ENCODE results near the gene PPM1B. TPM values are rescaled to one million over a fixed set of nuclear protein-coding genes. Genes with fewer than 3 reads are reported as not detected.

PPM1B gene
- total and polyA plus RNA-seq, 11 donors: 22.6 to 65.9 (median 48.0) TPM

DNA sequence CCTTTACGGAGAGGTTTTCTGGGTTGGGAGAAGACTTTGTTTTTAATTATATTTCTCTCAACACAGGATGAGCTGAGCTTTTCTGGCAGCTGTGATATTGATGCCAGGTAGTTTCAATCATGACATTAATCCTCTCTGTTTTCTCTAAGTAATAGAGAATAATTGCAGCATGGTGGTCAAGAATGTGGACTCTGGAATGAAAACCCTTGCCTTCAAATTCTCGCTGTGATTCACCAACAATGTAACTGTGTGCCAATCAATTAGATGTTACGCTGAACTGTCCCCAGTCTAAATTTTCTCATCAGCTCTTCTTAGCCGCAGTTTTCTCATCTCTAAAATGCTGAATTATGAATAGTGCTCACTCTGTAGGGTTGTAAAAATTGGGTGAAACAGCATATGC is 31.6 kb upstream of the PPM1B start:
- no peak for TF ChIP-seq POLR2A (IDR thresholded peaks at IDR 0.05)
- TF ChIP-seq, protein P1, sequence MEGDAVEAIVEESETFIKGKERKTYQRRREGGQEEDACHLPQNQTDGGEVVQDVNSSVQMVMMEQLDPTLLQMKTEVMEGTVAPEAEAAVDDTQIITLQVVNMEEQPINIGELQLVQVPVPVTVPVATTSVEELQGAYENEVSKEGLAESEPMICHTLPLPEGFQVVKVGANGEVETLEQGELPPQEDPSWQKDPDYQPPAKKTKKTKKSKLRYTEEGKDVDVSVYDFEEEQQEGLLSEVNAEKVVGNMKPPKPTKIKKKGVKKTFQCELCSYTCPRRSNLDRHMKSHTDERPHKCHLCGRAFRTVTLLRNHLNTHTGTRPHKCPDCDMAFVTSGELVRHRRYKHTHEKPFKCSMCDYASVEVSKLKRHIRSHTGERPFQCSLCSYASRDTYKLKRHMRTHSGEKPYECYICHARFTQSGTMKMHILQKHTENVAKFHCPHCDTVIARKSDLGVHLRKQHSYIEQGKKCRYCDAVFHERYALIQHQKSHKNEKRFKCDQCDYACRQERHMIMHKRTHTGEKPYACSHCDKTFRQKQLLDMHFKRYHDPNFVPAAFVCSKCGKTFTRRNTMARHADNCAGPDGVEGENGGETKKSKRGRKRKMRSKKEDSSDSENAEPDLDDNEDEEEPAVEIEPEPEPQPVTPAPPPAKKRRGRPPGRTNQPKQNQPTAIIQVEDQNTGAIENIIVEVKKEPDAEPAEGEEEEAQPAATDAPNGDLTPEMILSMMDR (IDR thresholded peaks at IDR 0.05): no peak
- 87 to 94% (median 91%) methylated on average over 4 of the region's 4 CpGs for WGBS, 4 donors
- ATAC-seq: no peak
- intact Hi-C loops (cut with DNase I): no loop called here
- Histone ChIP-seq H3K36me3 (no peaks in the 10 kb centered on the region), H3K27me3 (no peaks in the 10 kb centered on the region), H3K4me1 (peaks cover 0 to 4% (median 0%) of the 10 kb centered on the region in 12 donors), H3K9me3 (no peaks in the 10 kb centered on the region), H3K27ac (no peak overlapping the region), H3K4me3 (no peak overlapping the region)
- no peak for DNase-seq

DNA sequence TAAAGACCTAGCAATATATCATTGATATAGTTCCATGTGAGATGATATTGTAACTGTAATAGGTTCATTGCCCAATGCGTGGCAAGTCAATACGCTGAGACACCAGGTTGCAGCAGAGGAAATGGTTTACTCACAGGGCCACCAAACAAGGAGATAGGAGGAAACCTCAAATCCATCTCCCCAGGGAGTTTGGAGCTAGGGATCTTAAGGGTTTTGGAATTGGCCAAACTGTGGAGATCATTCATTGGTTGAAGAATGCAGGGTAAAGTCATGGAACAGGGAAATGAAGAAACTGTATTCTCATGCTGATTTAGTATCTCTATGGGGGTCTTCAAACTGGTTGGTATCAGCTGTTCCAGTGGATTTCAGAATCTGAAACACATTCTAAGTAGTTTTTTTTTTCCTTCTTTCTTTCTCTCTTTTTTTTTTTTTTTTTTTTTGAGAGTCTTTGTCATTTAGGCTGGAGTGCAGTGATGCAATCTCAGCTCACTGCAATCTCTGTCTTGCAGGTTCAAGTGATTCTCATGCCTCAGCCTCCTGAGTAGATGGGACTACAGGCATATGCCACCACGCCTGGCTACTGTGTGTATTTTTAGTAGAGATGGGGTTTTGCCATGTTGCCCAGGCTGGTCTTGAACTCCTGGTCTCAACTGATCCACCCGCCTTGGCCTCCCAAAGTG is 30.7 kb upstream of the PPM1B start:
- Histone ChIP-seq H3K27me3 (no peaks in the 10 kb centered on the region), H3K4me1 (peaks cover 0 to 4% (median 0%) of the 10 kb centered on the region in 12 donors), H3K27ac (no peak overlapping the region), H3K4me3 (no peak overlapping the region), H3K9me3 (no peaks in the 10 kb centered on the region), H3K36me3 (no peaks in the 10 kb centered on the region)
- ATAC-seq (no peak), DNase-seq (no peak)
- intact Hi-C loops (cut with DNase I): no loop called here
- TF ChIP-seq, protein P1 (IDR thresholded peaks at IDR 0.05): no peak
- TF ChIP-seq POLR2A (IDR thresholded peaks at IDR 0.05): no peak
- WGBS, 4 donors: 80 to 91% (median 82%) methylated on average over 4 of the region's 4 CpGs

- ATAC-seq: no peak
- 65 to 87% (median 83%) methylated on average over 1 of the region's 1 CpG for WGBS, 4 donors
- intact Hi-C loops (cut with DNase I): no loop called here
- Histone ChIP-seq H3K27ac (no peak overlapping the region), H3K9me3 (no peaks in the 10 kb centered on the region), H3K36me3 (no peaks in the 10 kb centered on the region), H3K27me3 (no peaks in the 10 kb centered on the region), H3K4me3 (no peak overlapping the region), H3K4me1 (peaks cover 0 to 4% (median 0%) of the 10 kb centered on the region in 12 donors)
- TF ChIP-seq POLR2A (IDR thresholded peaks at IDR 0.05): no peak
- TF ChIP-seq, protein P1 (IDR thresholded peaks at IDR 0.05): no peak
- DNase-seq: no peak
Measured at GRCh38 chr2:44139741-44140140, 28.9 kb upstream of the PPM1B start.

DNA sequence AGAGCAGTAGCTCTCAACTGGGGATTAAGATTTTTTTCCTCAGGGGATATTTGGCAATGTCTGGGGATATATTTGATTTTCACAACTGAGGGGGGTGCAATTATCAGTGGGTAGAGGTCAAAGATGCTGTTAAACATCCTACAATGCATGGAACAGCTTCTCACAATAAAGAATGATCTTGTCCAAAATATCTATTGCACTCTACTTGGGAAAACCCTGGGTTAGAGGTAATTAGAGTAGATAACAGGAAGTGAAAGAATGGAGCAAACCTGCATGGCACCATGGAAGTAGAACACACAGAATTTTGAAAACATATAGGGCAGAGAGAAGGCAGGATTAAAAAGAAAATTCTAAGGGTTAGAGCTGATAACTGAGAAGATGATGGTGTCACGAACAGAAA is 26.4 kb upstream of the PPM1B start:
- ATAC-seq (no peak), DNase-seq (no peak)
- TF ChIP-seq, protein P1 (IDR thresholded peaks at IDR 0.05): no peak
- no peak for TF ChIP-seq POLR2A (IDR thresholded peaks at IDR 0.05)
- intact Hi-C loops (cut with DNase I): no loop called here
- no peak overlapping the region for H3K27ac ChIP-seq
- WGBS, 4 donors: 76 to 89% (median 81%) methylated on average over 1 of the region's 1 CpG
- H3K4me1 ChIP-seq: no peaks in the 10 kb centered on the region
- H3K36me3 ChIP-seq: no peaks in the 10 kb centered on the region
- no peaks in the 10 kb centered on the region for H3K9me3 ChIP-seq
- H3K27me3 ChIP-seq: no peaks in the 10 kb centered on the region
- no peak overlapping the region for H3K4me3 ChIP-seq

Data from heart left ventricle (tissue), 16 donors.